Cardiac muscle cell (in vitro differentiated cells and primary cell): ENCODE results near the gene RHBDL3. TPM values are rescaled to one million over a fixed set of nuclear protein-coding genes. Genes with fewer than 3 reads are reported as not detected.

Source experiments
- DNase-seq, 2 donors: peaks; one replicate each; pipeline versions ENCODE4 v3.0.0 to v3.0.0-alpha.2; 2010 to 2017; ENCODE audit warnings: low read depth in 1 of 2, low spot score in 1 of 2
- H3K27ac ChIP-seq: fragments of 200-600 bp; sonication (generic); 2 replicates; pipeline ENCODE4 v1.5.1; 2016
- H3K27me3 ChIP-seq: fragments of 200-600 bp; sonication (generic); 2 replicates; pipeline ENCODE4 v1.6.0; 2016; ENCODE audit warnings: control low read depth
- H3K36me3 ChIP-seq: fragments of 200-600 bp; sonication (generic); 2 replicates; pipeline ENCODE4 v1.5.1; 2016; ENCODE audit warnings: control low read depth
- H3K4me1 ChIP-seq: fragments of 200-600 bp; sonication (generic); 2 replicates; pipeline ENCODE4 v1.8.1; 2017; ENCODE audit warnings: low read depth, mild to moderate bottlenecking, mixed run types
- H3K4me3 ChIP-seq: fragments of 200-600 bp; sonication (generic); 2 replicates; pipeline ENCODE4 v1.5.1; 2016; ENCODE audit warnings: mild to moderate bottlenecking
- H3K9me3 ChIP-seq: fragments of 200-600 bp; sonication (generic); 2 replicates; pipeline ENCODE4 v1.5.1; 2017; ENCODE audit warnings: low read depth, mild to moderate bottlenecking, control low read depth
- polyA plus RNA-seq: library from polyadenylated mRNA; unstranded; fragments of >200 nt; fragmentation: Nextera tagmentation; extraction: Ambion mirVana; gene quantifications from 2 replicates; pipeline ENCODE4 v1.2.1, GENCODE V29; 2016
- total RNA-seq: library from RNA; depleted of rRNA; stranded (reverse); fragments of >200 nt; gene quantifications from 2 replicates; pipeline ENCODE4 v1.2.3, GENCODE V29; 2016
- TF ChIP-seq, protein P1 (sequence below): IDR thresholded peaks from 2 replicates; pipeline ENCODE4 v1.5.1; 2012; ENCODE audit warnings: low read depth, mild to moderate bottlenecking, low read length

The RHBDL3 gene
- total and polyA plus RNA-seq, 2 experiments from 2014 or later = 0.09 TPM; not detected in 1

DNA sequence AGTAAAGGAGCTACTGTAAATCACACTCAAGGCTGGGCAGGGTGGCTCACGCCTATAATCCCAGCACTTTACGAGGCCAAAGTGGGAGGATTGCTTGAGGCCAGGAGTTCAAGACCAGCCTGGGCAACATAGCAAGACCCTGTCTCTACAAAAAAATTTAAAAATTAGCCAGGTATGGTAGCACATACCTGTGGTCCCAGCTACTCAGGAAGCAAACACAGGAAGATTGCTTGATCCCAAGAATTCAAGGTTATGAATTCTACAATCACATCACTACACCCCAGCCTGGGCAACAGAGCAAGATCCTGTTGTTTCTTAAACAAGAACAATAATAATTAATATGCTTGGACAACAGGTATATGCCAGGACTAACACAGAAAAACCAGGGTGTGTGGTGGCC lies 13.2 kb downstream of the RHBDL3 start:
- no peak for DNase-seq
- H3K9me3 ChIP-seq = no peaks in the 10 kb centered on the region
- H3K4me3 ChIP-seq = no peak overlapping the region
- TF ChIP-seq, protein P1, sequence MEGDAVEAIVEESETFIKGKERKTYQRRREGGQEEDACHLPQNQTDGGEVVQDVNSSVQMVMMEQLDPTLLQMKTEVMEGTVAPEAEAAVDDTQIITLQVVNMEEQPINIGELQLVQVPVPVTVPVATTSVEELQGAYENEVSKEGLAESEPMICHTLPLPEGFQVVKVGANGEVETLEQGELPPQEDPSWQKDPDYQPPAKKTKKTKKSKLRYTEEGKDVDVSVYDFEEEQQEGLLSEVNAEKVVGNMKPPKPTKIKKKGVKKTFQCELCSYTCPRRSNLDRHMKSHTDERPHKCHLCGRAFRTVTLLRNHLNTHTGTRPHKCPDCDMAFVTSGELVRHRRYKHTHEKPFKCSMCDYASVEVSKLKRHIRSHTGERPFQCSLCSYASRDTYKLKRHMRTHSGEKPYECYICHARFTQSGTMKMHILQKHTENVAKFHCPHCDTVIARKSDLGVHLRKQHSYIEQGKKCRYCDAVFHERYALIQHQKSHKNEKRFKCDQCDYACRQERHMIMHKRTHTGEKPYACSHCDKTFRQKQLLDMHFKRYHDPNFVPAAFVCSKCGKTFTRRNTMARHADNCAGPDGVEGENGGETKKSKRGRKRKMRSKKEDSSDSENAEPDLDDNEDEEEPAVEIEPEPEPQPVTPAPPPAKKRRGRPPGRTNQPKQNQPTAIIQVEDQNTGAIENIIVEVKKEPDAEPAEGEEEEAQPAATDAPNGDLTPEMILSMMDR = no peak
- H3K4me1 ChIP-seq = no peaks in the 10 kb centered on the region
- H3K27ac ChIP-seq = no peak overlapping the region
- no peaks in the 10 kb centered on the region for H3K27me3 ChIP-seq
- no peaks in the 10 kb centered on the region for H3K36me3 ChIP-seq

DNA sequence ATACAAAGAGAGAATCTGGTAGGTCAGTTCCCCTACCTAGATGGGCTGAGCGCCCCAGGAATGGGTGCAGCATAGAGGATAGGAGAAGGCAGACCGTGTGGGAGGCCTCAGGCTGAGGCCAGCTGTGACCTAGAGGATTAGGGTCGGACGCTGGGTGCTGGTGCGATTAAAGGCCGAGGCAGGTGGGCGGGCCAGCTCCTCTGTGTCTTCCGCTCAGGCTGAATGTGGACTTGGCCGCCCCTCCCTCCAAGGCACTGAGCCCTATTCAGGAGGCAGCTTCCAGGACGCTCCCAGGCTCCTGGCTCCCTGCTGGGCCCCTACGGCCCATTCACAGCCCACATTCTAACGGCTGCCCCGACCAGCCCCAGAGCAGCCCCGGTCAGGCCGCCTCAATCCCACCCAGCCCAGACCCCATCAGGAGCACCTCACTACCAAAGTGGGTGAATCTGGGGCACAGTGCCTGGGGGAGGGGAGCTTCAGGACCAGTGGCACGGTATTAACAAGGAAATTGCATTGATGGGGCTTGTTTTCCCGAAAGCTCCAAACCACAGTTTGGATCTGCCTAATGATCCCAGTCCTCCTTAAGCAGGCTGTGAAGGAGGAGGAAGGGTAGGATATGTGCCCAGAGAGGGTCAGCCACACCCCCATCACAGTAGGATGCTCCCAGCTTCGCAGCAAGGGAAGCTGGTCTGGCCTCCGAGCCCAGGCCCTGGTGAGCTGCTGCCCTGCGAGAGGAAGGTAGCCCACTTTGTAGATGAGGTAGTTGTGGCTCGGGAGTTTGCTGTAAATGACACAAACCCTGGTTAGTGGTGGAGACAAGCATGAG lies 14.5 kb downstream of the RHBDL3 start:
- H3K9me3 ChIP-seq = no peaks in the 10 kb centered on the region
- H3K4me1 ChIP-seq = no peaks in the 10 kb centered on the region
- TF ChIP-seq, protein P1 = no peak
- H3K27me3 ChIP-seq = no peaks in the 10 kb centered on the region
- no peak overlapping the region for H3K27ac ChIP-seq
- no peak overlapping the region for H3K4me3 ChIP-seq
- no peaks in the 10 kb centered on the region for H3K36me3 ChIP-seq
- no peak for DNase-seq

DNA sequence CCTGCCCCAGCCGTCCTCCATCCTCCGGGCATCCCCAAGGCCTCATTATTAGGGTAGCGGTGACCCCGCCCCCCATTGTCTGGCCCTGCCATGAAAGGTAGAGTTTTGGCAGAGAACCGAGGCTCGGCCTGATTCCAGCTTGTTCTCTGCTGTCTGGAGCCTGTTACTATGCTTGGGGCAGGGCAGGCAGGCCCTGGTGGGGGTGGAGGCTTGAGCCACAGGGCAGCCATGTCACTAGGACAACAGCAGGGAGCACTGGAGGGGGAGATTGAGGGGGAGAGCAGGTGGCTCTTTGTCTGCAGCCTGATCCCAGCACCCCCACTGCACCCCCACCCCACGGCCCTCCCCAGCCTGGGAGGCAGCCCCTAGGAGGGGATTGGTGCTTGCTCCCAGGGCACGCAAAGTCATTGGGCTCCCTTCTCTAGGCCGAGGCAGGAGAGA lies 15.4 kb downstream of the RHBDL3 start:
- TF ChIP-seq, protein P1 = no peak
- H3K4me3 ChIP-seq = no peak overlapping the region
- H3K9me3 ChIP-seq = no peaks in the 10 kb centered on the region
- no peak overlapping the region for H3K27ac ChIP-seq
- no peak for DNase-seq
- no peaks in the 10 kb centered on the region for H3K36me3 ChIP-seq
- no peaks in the 10 kb centered on the region for H3K4me1 ChIP-seq
- H3K27me3 ChIP-seq = no peaks in the 10 kb centered on the region

DNA sequence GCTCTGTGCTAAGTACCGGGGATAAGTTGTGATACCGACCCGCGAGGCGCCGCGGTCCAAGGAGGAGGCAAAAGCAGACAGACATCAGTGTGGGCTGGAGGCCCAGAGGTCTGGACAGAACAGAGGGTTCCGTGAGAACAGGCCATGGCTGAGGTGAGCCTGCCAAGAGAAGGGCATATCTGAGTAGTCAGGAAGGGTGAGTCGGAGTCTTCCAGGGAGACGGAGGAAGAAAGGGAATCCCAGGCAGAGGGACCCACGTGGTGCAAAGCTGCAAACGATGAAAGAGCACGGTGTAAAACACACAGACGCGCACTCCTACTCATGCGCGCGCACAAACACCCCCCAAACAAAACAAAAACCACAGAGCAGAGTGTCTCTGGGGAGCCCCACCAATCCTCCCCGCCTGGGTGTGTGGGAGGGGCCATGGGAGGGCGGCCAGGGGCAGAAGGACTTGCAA lies 18.1 kb downstream of the RHBDL3 start:
- no peaks in the 10 kb centered on the region for H3K4me1 ChIP-seq
- DNase-seq = peak in 1 of 2 donors; percentile 38
- H3K4me3 ChIP-seq = no peak overlapping the region
- H3K27ac ChIP-seq = no peak overlapping the region
- no peaks in the 10 kb centered on the region for H3K36me3 ChIP-seq
- H3K9me3 ChIP-seq = no peaks in the 10 kb centered on the region
- no peaks in the 10 kb centered on the region for H3K27me3 ChIP-seq
- TF ChIP-seq, protein P1 = no peak

DNA sequence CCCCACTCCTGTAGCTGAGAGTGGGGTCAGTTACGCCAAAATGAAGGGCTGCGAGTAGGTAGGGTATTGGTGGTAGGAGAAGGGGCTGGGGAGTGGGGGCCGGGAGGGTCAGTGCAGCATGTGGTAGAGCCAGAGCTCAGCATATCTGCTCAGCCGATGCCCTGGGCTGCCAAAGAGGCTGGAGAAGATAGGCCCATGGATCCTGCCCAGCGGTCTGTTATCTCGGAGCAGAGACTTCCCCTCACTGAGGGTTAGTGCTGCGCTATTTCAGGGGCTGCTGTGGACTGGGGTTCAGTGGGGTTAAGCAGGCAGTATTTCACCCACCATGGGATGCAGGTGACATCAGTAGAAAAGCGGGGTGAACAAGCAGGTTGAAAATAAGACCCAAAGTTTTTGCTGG lies 19.7 kb downstream of the RHBDL3 start:
- Histone ChIP-seq H3K4me1 (no peaks in the 10 kb centered on the region), H3K9me3 (no peaks in the 10 kb centered on the region), H3K4me3 (no peak overlapping the region), H3K27ac (no peak overlapping the region), H3K27me3 (peaks cover 4% of the 10 kb centered on the region), H3K36me3 (no peaks in the 10 kb centered on the region)
- TF ChIP-seq, protein P1 = no peak
- DNase-seq = no peak
